Activated CD4-positive, alpha-beta T cell treated with anti-CD3 and anti-CD28 coated beads, Interleukin-2, amount 10 ng/mL, durations not matched to agents 7 days and 5 days (primary cell): ENCODE data around the gene OVOL1. TPM values are rescaled to one million over a fixed set of nuclear protein-coding genes. Genes with fewer than 3 reads are reported as not detected.
"Not testable (repeated sequence)": the region's sequence is repeated elsewhere in the genome, so short reads cannot be mapped to it uniquely, and the experiment has no call there.

Experiments
- CTCF ChIA-PET: fragments of 350-600 bp; sonication (Branson Sonifier 250); formaldehyde crosslinking; loops from one replicate; lab custom pipeline; 2021; ENCODE audit warnings: antibody characterized with exemption; lab: Charles Lee
- POLR2A ChIA-PET: fragments of 350-600 bp; sonication (Branson Sonifier 250); formaldehyde crosslinking; loops from one replicate; lab custom pipeline; 2021; ENCODE audit warnings: antibody characterized with exemption; lab: Charles Lee
- DNase-seq: peaks from one replicate; pipeline ENCODE4 v3.0.0-alpha.2; 2020
- H3K27ac Mint-ChIP-seq: one replicate; pipeline ENCODE4 v1.8.0; 2021; ENCODE audit warnings: mild to moderate bottlenecking, moderate library complexity, mixed read lengths
- H3K27me3 Mint-ChIP-seq: one replicate; pipeline ENCODE4 v1.8.0; 2021; ENCODE audit warnings: mixed read lengths
- H3K36me3 Mint-ChIP-seq: one replicate; pipeline ENCODE4 v1.8.0; 2021; ENCODE audit warnings: low read depth, mixed read lengths
- H3K4me1 Mint-ChIP-seq: one replicate; pipeline ENCODE4 v1.8.0; 2021; ENCODE audit warnings: mixed read lengths
- H3K4me3 Mint-ChIP-seq: one replicate; pipeline ENCODE4 v1.8.0; 2021; ENCODE audit warnings: mild to moderate bottlenecking, moderate library complexity, mixed read lengths
- H3K9me3 Mint-ChIP-seq: one replicate; pipeline ENCODE4 v1.8.0; 2021; ENCODE audit warnings: mixed read lengths
- total RNA-seq, 2 experiments: library from RNA; stranded (reverse); gene quantifications; one replicate each; pipeline ENCODE4 v1.2.3, GENCODE V29; 2021

OVOL1 gene
- total RNA-seq, result not detected

DNA sequence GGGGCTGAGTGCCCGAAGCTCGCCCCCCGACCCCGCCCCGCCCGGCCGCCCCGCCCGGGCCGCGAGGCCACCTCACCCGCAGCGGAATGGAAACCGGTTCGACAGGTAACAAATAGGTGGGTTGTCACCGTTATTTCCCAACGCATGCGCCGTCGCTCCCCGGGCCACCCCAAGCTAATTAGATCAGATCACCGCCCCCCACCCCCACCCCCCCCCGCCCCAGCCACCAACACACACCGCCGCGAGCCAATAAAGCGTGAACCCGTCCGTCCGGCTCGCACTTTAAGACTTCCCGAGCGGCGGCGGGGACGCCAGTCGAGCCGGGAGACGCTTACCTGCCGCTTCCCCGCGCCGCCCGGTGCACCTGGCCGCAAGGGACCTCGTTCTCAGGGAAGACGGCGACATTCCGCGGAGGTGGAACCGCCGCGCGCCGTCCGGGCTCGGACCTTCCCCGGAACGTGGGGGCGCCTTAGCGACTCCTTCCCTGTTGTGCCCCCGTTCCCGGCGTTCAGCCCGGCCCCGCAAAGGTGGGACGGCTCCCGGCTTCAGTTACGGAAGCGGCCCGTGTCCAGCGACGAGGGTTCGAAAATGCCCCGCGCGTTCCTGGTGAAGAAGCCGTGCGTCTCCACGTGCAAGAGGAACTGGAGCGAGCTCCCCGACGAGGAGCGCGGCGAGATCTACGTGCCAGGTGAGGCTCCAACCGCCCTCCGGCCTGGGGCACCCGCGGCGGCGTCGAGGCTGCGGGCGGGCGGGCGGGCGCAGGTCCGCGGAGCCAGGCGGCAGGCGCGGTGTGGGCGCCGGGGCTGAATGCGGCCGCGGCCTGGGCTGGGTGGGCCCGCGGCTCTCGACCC is at the start of gene OVOL1:
TSS of gene OVOL1 (plus strand) at position 278 of the 851 bp plus-strand sequence. CDS start at position 589, 311 bp downstream.
- H3K9me3 Mint-ChIP-seq, result no peaks in the 10 kb centered on the region
- peaks cover 2% of the 10 kb centered on the region for H3K36me3 Mint-ChIP-seq
- H3K4me3 Mint-ChIP-seq, result peak within 1 kb of the TSS; percentile 44
- no peak for DNase-seq
- peaks cover 14% of the 10 kb centered on the region for H3K4me1 Mint-ChIP-seq
- ChIA-PET POLR2A (no interaction called here), CTCF (interaction anchor here (0.9 kb wide), 1 partner anchor 32 kb away, joined by 3 read pairs; no protein-coding TSS in a partner anchor)
- peaks cover 62% of the 10 kb centered on the region for H3K27me3 Mint-ChIP-seq
- H3K27ac Mint-ChIP-seq, result no peak within 1 kb of the TSS

DNA sequence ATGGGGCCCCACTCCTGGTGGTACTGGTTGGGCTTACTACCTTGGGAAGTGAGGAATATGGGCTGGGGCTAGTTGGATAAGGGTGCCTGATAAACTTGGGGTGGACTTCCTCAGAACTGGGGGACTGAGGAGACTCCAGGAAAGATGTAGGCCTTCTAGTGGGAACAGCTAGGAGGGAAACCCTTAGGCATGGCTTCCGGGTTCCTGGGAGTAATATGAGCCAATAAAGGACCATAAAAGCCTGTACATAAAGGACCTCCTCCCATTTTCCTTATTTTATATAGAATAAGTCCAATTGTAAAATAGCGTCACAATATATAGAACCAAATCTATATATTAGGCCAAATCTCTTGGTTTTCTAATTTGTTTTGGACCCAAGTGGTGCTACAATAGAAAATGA is 47.8 kb upstream of the OVOL1 start:
- Mint-ChIP-seq H3K27ac (no peak overlapping the region), H3K4me3 (no peak overlapping the region), H3K4me1 (no peaks in the 10 kb centered on the region), H3K36me3 (no peaks in the 10 kb centered on the region), H3K9me3 (peaks cover 9% of the 10 kb centered on the region), H3K27me3 (peaks cover 32% of the 10 kb centered on the region)
- CTCF ChIA-PET, result no interaction called here
- DNase-seq, result no peak
- POLR2A ChIA-PET, result no interaction called here

DNA sequence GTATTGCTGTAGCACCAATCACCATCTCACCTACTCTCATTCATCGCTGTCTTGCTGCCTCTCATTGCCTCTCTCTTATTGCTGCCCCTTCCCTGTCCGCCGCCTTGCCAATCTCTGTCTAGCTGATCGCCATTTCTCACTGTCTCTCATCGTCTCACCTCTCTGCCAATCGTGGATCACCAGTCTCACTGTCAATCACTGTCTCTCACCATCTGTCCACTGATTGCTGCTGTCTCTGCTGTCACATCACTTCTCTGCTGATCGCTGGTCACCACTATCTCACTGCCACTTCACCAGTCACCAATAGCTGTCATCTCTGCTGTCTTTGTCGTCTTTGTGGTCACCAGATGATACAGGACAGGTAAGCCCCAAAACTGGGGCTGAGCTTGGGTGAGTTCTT is 45.7 kb upstream of the OVOL1 start:
- no peak overlapping the region for H3K4me3 Mint-ChIP-seq
- DNase-seq, result no peak
- CTCF ChIA-PET, result interaction anchor here (1.0 to 1.2 kb wide), 2 partner anchors 29 to 39 kb away, joined by 3 read pairs; no protein-coding TSS in a partner anchor

DNA sequence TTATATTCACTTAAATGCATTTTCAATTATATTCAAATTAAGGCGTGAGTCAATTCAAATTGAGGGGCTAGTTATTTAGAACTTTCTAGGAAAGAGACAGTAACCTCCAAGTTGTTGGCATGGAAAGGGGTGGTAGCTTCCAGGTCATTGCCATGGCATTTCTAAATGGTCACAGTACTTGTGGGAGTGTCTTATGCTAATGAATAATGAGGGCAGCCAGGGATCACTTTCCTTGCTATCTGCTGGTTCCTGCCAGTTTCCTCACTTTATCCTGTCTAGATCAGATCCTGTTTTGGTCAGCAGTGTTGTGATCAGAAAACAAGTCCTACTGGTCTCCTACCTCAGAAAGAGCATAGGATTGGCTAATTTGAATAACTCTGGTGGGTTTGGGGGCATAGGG is 44.5 kb upstream of the OVOL1 start:
- no peak overlapping the region for H3K4me3 Mint-ChIP-seq
- no peaks in the 10 kb centered on the region for H3K9me3 Mint-ChIP-seq
- CTCF ChIA-PET, result no interaction called here
- DNase-seq, result no peak
- POLR2A ChIA-PET, result no interaction called here
- no peaks in the 10 kb centered on the region for H3K4me1 Mint-ChIP-seq
- H3K27ac Mint-ChIP-seq, result no peak overlapping the region
- no peaks in the 10 kb centered on the region for H3K36me3 Mint-ChIP-seq
- H3K27me3 Mint-ChIP-seq, result peaks cover 25% of the 10 kb centered on the region

More for the DNA sequence above, 45.7 kb upstream of the OVOL1 start:
- H3K36me3 Mint-ChIP-seq, result no peaks in the 10 kb centered on the region
- POLR2A ChIA-PET, result no interaction called here
- peaks cover 7% of the 10 kb centered on the region for H3K9me3 Mint-ChIP-seq
- no peaks in the 10 kb centered on the region for H3K4me1 Mint-ChIP-seq
- H3K27me3 Mint-ChIP-seq, result peaks cover 27% of the 10 kb centered on the region
- no peak overlapping the region for H3K27ac Mint-ChIP-seq

DNA sequence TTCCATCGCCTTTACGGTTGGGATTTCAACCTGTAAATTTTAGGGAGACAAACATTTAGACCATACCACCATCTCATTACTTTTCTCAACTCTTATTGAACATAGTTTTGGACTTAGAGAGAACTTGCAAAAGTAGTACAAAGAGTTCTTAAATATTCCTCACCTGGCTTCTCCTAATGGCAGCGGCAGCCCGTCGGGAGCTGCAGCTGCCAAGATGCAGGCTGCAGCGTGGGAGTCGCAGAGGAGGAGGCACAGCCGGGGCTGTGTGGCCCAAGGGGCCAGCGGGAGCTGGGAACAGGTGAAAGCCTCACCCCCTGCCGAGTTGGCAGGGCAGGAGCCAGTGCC is 43.2 kb upstream of the OVOL1 start:
- Mint-ChIP-seq H3K4me1 (no peaks in the 10 kb centered on the region), H3K4me3 (no peak overlapping the region), H3K27me3 (peaks cover 23% of the 10 kb centered on the region), H3K36me3 (no peaks in the 10 kb centered on the region), H3K27ac (no peak overlapping the region), H3K9me3 (no peaks in the 10 kb centered on the region)
- POLR2A ChIA-PET, result no interaction called here
- DNase-seq, result no peak
- CTCF ChIA-PET, result interaction anchor here (0.6 to 1.2 kb wide), 2 partner anchors 16 to 288 kb away, joined by 3 read pairs; no protein-coding TSS in a partner anchor

DNA sequence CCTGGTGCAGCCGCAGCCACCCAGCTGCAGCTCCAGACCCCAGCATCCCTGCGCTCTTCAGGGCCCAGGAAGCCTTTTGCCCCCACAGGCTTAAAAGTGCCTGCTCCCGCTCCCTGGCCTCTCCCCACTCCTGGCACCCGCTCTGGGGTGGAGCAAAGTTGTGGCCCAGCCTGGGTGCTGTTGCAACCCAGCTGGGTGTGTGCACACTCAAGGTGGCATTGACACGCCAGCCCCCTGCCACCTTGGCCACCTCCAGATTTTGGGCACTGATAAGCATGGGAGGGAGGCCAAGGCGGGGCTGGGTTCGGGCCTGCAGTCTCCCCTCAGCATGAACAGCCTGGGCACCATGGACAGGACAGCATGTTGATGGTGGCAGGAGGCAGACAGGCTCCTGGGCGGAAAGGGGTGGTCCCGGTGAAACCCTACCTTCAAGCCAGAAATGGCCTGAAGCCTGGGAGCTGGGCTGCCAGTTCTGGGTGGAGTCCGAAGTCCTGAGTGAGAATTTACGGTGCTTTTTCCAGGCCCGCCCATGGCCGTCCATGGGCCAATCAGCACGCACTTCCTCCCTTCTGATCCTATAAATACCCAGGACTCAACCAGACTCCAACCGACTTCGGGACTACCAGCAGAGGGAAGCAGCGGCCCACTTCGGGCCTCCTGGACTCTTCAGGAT is 42.7 kb upstream of the OVOL1 start:
- H3K27ac Mint-ChIP-seq, result no peak overlapping the region
- CTCF ChIA-PET, result interaction anchor here (0.6 to 1.3 kb wide), 8 partner anchors 16 to 288 kb away, joined by 3 to 8 read pairs (median 4); partner anchors contain the start of gene KAT5
- DNase-seq, result no peak
- POLR2A ChIA-PET, result no interaction called here
- no peaks in the 10 kb centered on the region for H3K36me3 Mint-ChIP-seq
- no peaks in the 10 kb centered on the region for H3K9me3 Mint-ChIP-seq
- H3K4me3 Mint-ChIP-seq, result no peak overlapping the region
- peaks cover 23% of the 10 kb centered on the region for H3K27me3 Mint-ChIP-seq
- H3K4me1 Mint-ChIP-seq, result no peaks in the 10 kb centered on the region

DNA sequence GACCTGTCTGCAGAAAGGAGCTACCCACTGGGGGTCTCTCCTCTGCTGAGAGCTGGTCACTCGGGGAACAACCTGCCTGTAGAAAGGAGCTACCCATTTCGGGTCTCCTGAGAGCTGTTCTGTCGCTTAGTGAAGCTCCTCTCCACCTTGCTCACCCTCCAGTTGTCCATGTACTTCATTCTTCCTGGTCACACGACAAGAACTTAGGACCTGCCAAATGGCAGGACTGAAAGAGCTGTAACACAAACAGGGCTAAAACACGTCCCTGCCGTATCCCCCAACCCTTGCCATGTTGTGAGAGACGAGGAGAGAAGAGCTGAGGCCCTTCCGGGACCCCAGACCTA is 42.2 kb upstream of the OVOL1 start:
- Mint-ChIP-seq H3K4me1 (no peaks in the 10 kb centered on the region), H3K27ac (no peak overlapping the region), H3K36me3 (no peaks in the 10 kb centered on the region), H3K9me3 (no peaks in the 10 kb centered on the region), H3K27me3 (peaks cover 28% of the 10 kb centered on the region), H3K4me3 (no peak overlapping the region)
- CTCF ChIA-PET, result interaction anchor here (0.9 to 1.3 kb wide), 6 partner anchors 25 to 140 kb away, joined by 3 to 8 read pairs (median 4); partner anchors contain the start of gene KAT5
- DNase-seq, result no peak
- POLR2A ChIA-PET, result no interaction called here

DNA sequence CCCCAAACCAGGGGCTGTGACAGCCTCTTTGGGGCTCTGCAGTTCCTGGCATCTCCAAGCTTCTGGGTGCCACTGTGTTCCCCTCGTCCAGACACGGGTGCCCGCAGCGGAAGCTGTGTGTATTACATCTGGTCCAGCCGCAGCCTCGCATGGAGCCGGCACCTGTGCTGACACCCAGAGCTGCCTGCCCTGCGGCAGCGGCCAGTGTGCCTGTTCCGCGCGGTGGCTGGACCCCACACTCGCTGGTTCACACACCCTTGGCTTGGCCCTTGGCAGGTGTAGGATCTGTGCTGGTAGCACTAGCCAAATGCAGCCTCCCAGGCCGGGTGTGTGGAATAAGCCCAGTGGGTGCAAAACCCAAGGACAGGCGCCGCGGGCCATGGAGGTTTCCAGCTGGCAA is 41.8 kb upstream of the OVOL1 start:
- no peak for DNase-seq
- CTCF ChIA-PET, result interaction anchor here (0.9 to 1.3 kb wide), 6 partner anchors 25 to 140 kb away, joined by 3 to 8 read pairs (median 4); partner anchors contain the start of gene KAT5
- H3K27me3 Mint-ChIP-seq, result peaks cover 32% of the 10 kb centered on the region
- POLR2A ChIA-PET, result no interaction called here
- no peak overlapping the region for H3K27ac Mint-ChIP-seq
- H3K9me3 Mint-ChIP-seq, result no peaks in the 10 kb centered on the region
- no peak overlapping the region for H3K4me3 Mint-ChIP-seq
- no peaks in the 10 kb centered on the region for H3K4me1 Mint-ChIP-seq
- no peaks in the 10 kb centered on the region for H3K36me3 Mint-ChIP-seq

DNA sequence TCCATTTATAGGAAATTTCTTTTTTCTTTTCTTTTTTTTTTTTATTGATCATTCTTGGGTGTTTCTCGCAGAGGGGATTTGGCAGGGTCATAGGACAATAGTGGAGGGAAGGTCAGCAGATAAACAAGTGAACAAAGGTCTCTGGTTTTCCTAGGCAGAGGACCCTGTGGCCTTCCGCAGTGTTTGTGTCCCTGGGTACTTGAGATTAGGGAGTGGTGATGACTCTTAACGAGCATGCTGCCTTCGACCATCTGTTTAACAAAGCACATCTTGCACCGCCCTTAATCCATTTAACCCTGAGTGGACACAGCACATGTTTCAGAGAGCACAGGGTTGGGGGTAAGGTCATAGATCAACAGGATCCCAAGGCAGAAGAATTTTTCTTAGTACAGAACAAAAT is 24.7 kb upstream of the OVOL1 start:
- H3K27ac Mint-ChIP-seq, H3K4me1 Mint-ChIP-seq, POLR2A ChIA-PET, DNase-seq, H3K4me3 Mint-ChIP-seq, H3K36me3 Mint-ChIP-seq, H3K9me3 Mint-ChIP-seq: not testable (repeated sequence)
- peaks cover 18% of the 10 kb centered on the region for H3K27me3 Mint-ChIP-seq
- CTCF ChIA-PET, result interaction anchor here (1.5 kb wide), 1 partner anchor 50 kb away, joined by 6 read pairs; the partner anchor contains the start of gene KAT5

DNA sequence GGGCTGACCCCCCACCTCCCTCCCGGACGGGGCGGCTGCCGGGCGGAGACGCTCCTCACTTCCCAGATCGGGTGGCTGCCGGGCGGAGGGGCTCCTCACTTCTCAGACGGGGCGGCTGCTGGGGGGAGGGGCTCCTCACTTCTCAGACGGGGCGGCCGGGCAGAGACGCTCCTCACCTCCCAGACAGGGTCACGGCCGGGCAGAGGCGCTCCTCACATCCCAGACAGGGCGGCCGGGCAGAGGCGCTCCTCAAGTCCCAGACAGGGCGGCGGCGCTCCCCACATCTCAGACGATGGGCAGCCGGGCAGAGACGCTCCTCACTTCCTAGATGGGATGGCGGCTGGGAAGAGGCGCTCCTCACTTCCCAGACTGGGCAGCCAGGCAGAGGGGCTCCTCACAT is 24.0 kb upstream of the OVOL1 start:
- CTCF ChIA-PET, H3K4me1 Mint-ChIP-seq, H3K36me3 Mint-ChIP-seq, H3K9me3 Mint-ChIP-seq, H3K27ac Mint-ChIP-seq, DNase-seq, H3K4me3 Mint-ChIP-seq, POLR2A ChIA-PET: not testable (repeated sequence)
- H3K27me3 Mint-ChIP-seq, result peaks cover 14% of the 10 kb centered on the region

DNA sequence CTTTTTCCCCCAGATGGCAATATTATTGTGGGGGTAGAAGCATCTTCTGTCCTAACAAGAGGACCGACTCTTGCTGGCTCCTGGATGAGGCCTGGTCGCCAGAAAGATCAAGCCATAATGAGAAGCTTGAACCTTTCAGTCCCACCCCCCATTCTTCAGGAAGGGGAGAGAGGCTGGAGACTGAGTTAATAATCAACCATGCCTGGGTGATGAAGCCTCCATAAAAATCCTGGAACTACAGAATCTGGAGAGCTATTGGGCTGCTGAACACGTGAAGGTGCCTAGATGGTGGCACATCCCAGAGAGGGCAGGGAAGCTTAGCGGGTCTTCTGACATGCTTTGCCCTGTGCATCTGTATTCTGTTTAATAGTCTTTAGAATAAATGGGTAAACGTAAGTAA is 22.4 kb upstream of the OVOL1 start:
- H3K4me3 Mint-ChIP-seq, result no peak overlapping the region
- H3K27me3 Mint-ChIP-seq, result peaks cover 10% of the 10 kb centered on the region
- H3K27ac Mint-ChIP-seq, result no peak overlapping the region
- POLR2A ChIA-PET, result no interaction called here
- CTCF ChIA-PET, result interaction anchor here (0.6 to 0.8 kb wide), 2 partner anchors 15 to 28 kb away, joined by 3 read pairs; no protein-coding TSS in a partner anchor
- H3K4me1 Mint-ChIP-seq, result no peaks in the 10 kb centered on the region
- DNase-seq, result no peak
- H3K9me3 Mint-ChIP-seq, result no peaks in the 10 kb centered on the region
- H3K36me3 Mint-ChIP-seq, result no peaks in the 10 kb centered on the region

DNA sequence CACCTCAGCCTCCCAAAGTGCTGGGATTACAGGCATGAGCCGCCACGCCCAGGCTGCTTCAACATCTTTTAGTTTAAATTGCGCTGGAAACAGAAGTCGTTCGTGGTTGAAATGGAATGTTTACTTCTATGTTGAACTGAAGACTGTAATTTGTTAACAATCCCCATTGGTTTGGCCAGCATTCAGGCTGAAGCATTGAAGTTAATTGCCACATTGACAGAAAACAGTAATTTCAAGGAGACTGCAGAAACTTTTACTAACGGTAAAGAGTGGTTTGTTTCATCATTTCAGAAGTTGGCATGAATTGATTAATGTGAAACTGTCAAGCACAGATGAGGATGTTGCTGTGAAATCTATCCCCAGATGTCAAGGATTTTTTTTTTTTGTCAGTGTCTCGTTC is 20.3 kb upstream of the OVOL1 start:
- no peak overlapping the region for H3K4me3 Mint-ChIP-seq
- no peaks in the 10 kb centered on the region for H3K9me3 Mint-ChIP-seq
- no peaks in the 10 kb centered on the region for H3K36me3 Mint-ChIP-seq
- DNase-seq, result no peak
- peaks cover 4% of the 10 kb centered on the region for H3K4me1 Mint-ChIP-seq
- peaks cover 5% of the 10 kb centered on the region for H3K27me3 Mint-ChIP-seq
- no peak overlapping the region for H3K27ac Mint-ChIP-seq
- CTCF ChIA-PET, result interaction anchor here (0.6 to 3.0 kb wide), 3 partner anchors 8 to 52 kb away, joined by 3 to 24 read pairs (median 3); no protein-coding TSS in a partner anchor
- POLR2A ChIA-PET, result no interaction called here

DNA sequence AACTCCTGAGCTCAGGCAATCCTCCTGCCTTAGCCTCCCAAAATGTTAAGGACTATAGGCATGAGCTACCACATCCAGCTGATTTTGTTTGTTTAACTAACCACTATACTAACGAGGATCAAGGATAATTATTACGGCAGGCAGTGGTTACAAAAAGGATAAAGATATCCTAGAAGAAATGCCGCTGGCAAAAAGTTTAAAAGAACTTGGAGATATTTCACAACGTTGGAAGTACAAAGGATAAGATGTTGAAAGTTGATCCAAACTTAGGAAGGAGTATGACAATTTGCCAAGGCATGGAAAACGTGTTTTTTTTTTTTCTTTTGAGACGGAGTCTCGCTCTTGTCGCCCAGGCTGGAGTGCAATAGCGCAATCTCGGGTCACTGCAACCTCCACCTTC is 19.5 kb upstream of the OVOL1 start:
- Mint-ChIP-seq H3K9me3 (no peaks in the 10 kb centered on the region), H3K4me1 (peaks cover 4% of the 10 kb centered on the region), H3K4me3 (no peak overlapping the region), H3K27me3 (peaks cover 3% of the 10 kb centered on the region), H3K36me3 (no peaks in the 10 kb centered on the region), H3K27ac (no peak overlapping the region)
- DNase-seq, result no peak
- POLR2A ChIA-PET, result no interaction called here
- CTCF ChIA-PET, result interaction anchor here (0.7 to 3.0 kb wide), 3 partner anchors 12 to 121 kb away, joined by 3 to 24 read pairs (median 3); partner anchors contain the start of gene FIBP
